NCI-H748 (cell line): ENCODE results near the gene SLC12A3.

Experiments
- DNase-seq: peaks from one replicate; lab custom pipeline; 2025; ENCODE audit not compliant: unreplicated experiment; lab: John Stamatoyannopoulos, UW

The SLC12A3 gene

DNA sequence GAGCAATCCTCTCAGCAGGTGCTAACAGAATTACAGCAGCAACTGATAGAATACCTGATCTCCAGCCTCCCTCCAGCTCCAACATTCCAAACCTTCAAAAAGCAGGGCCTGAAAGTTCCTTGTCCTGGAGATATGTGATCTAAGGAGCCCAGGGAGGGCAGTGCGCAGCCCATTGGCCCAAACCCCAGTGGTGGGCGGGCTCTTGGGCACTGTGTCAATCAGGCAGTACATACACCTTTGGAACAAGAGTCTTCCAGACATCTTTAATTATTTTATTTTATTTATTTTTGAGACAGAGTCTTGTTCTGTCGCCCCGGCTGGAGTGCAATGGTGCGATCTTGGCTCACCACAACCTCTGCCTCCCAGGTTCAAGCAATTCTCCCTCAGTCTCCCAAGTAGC lies 24.2 kb downstream of the SLC12A3 start:
- no peak for DNase-seq

DNA sequence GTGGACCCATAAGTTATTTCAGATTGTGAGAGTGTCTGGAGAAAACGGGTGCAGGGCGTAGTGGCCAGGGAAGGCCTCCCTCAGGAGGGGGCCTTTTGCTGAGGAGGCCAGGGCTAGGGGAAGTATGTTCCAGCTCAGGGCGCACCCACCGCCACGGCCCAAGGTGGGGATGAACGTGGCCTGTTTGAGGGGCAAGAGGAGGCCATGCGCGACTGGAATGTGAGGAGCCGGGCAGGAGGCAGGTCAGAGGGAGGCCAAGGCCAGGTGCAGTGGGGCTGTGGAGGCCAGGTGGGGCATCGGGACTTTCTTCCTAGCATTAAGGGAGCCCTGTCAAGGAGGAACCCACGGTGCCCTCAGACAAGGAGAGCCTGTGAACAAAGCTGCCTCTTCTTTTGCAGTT lies 26.7 kb downstream of the SLC12A3 start:
- no peak for DNase-seq

GRCh38 chr16:56892705-56893104 lies 27.7 kb downstream of the SLC12A3 start:
- no peak for DNase-seq

DNA sequence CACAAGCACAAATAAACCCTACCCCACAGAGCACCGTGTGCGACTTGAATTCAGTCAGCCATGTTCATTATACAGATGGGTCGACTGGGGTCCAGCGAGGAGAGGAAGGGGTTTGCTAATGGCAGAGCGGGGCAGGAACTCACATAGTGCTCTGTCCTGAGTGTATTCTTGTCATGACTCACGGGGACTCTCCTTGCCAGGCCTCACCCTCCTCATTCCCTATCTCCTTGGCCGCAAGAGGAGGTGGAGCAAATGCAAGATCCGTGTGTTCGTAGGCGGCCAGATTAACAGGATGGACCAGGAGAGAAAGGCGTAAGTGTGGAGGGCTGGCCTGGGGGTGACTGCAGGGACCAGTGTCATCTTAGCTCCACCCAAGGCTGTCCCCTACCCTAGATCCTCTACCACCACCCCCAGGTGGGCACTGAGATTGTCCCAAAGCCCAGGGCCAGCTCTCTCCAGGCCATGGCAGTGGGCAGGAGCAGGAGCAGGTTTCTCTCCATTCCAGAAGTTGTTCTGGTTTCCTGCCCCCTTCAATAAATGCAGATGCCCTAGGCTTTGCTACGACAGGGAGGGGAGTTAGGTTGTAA lies 29.4 kb downstream of the SLC12A3 start:
- no peak for DNase-seq

DNA sequence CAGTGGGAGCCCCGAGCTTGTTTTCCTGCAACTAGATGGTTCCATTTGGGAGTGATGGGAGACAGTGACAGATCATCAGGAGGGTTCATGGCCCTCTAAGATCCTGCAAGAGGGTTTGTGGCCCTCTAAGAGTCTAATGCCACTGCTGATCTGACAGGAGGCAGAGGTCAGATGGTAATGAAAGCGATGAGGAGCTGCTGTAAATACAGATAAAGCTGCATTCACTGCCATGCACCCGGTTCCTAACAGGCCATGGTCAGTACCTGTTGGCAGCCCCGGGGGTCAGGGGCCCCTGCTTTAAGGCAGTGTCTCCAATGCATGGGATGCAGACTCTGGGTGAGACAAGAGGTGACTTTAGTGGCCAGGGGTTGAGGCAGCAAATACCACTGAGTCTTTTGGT lies 30.8 kb downstream of the SLC12A3 start:
- DNase-seq = no peak

GRCh38 chr16:56896244-56896643 lies 31.2 kb downstream of the SLC12A3 start:
- no peak for DNase-seq

GRCh38 chr16:56897026-56897799 lies 32.2 kb downstream of the SLC12A3 start:
- no peak for DNase-seq

GRCh38 chr16:56898847-56899246 lies 33.8 kb downstream of the SLC12A3 start:
- no peak for DNase-seq

- DNase-seq = no peak
Observed at GRCh38 chr16:56903866-56904265, 38.9 kb downstream of the SLC12A3 start.

- DNase-seq = no peak
Observed at GRCh38 chr16:56907401-56907800, 42.4 kb downstream of the SLC12A3 start.

DNA sequence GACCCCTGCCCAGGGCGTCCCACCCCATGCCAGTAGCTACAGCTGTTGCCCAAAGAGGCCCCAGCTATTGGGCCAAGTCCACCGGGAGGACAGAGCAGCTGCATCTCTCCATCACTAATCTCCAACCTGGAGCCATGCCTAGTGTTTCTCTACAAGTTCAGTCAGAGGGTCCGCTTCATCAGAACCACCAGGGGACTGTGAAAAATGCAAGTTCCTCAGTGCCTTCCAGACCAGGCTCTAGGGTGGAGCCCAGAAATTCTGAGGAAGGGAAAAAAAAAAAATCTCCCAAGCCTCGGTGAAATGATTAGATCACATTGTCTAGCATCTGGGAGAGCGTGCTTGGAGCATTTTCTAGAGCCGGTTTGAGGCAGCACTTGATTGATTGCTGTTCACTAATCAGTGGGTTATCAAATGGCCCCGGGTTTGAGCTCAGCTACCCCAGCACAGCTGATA lies 44.5 kb downstream of the SLC12A3 start:
- DNase-seq = no peak

DNA sequence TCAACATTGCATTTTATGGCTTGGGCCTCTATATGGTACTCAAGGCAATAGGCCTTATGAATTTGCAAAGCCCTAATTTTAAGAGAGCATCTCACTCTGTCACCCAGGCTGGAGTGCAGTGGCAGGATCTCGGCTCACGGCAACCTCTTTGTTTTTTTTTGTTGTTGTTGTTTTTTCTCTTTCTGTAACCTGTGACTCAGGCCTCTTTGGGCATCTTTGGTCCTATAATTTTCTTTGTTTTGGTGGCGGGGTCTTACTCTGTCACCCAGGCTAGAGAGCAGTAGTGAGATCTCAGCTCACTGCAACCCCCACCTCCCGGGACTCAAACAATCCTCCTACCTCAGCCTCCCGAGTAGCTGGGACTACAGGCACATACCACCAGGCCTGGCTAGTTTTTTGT lies 45.1 kb downstream of the SLC12A3 start:
- DNase-seq = no peak

GRCh38 chr16:56910654-56911539 lies 45.9 kb downstream of the SLC12A3 start:
- no peak for DNase-seq

GRCh38 chr16:56911771-56912571 lies 47.0 kb downstream of the SLC12A3 start:
- DNase-seq = no peak

DNA sequence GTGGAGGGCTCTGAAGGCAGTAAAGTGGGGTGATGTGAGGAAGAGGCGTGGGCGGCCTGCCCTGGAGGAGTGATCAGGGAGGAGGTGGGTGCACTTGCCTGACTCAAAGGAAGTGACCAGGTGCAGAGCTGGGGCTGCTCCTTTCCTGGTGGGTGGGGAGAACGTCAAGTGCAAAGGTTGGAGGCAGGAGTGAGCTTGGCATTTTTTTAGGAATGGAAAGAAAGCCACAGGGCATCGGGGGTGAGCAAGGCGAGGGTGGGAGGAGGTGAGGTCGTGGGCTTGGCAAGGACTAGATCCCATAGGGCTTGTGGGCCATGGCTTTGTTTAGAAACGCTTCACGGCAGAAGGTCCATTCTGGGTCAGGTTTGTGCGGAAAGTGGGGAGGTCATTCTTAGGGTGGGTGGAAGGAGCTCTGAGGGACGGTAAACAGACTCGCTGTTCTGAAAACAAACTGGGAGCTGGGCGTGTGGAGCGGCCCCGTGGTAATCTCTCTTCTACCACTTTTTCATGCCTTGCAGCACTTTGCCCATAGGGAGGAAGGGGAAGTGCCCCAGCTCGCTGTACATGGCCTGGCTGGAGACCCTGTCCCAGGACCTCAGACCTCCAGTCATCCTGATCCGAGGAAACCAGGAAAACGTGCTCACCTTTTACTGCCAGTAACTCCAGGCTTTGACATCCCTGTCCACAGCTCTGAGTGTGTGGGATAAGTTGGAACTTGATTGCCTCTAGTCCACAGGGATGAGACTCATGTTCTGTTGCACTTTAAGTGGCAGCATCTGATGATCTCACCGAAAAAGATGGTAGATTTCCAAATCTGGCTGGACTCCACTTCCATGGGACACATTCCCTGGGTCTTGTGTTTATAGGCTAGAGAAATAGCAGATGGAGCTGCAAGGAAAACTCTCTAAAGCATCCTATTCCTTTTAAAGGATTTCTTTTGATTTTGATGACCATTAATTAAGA lies 48.0 kb downstream of the SLC12A3 start:
- DNase-seq = no peak

DNA sequence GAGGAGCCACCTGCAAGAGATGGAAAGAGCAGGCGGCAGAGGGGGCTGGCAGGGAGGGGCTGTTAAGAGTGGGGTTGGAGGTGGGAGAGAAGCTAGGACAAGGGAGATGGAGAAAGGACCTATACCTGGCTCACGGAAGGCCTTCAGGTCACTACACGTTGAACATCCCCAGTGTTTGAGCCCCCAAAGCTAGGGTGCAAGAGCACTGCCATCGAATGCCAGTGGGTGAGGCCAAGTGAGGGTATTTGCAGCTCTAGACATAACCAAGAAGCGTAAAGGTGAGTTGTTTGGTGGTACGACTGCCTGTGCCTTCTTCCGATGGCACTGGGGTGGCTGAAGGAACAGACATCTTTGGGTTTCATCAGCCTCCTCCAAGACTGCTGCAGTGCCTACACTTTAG lies 49.9 kb downstream of the SLC12A3 start:
- DNase-seq = no peak

- no peak for DNase-seq
Observed at GRCh38 chr16:56915336-56916119, 50.5 kb downstream of the SLC12A3 start.

- no peak for DNase-seq
Observed at GRCh38 chr16:56916571-56917403, 51.8 kb downstream of the SLC12A3 start.
